ENCODE measurements around the gene NDUFAF5. TPM values are rescaled to one million over a fixed set of nuclear protein-coding genes. Genes with fewer than 3 reads are reported as not detected.

The NDUFAF5 gene
- polyA plus RNA-seq, 1 donor = 20.9 TPM

DNA sequence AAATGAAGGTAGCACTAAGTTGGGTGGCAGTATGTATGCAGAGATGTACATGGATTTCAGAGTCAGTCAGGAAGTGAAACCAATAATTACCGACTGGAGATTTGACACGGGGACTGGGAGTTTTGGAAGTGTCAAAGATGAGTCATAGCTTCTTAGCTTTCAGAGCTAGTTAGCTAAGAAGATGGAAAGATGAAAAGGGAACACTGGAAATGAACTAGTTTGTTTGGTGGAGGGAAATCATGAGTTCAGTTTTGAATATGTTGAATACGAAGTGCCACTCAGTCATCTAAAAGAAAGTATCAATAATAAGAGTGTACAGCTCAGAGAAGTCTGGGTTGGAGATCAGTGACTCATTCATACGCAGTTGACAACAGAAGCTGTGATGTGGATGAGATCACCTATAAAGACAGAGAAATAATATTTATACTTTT lies 7.6 kb upstream of the NDUFAF5 start:
- DNase-seq (ENCODE audit: low read depth) = no peak

DNA sequence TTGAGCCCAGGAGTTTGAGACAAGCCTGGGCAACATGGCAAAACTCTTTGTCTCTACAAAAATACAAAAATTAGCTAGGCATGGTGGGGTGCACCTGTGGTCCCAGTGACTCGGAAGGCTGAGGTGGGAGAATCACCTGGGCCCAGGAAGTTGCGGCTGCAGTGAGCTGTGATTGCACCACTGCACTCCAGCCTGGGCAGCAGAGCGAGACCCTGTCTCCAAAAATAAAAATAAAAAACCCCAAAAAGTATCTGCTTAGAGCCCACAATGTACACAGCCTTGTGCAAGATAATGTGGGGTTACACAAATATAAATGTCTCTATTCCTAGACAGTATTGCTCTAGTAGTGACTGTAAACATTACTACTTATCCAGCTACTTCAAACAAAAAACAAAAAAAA lies 6.0 kb upstream of the NDUFAF5 start:
- no peak for DNase-seq (ENCODE audit: low read depth)

DNA sequence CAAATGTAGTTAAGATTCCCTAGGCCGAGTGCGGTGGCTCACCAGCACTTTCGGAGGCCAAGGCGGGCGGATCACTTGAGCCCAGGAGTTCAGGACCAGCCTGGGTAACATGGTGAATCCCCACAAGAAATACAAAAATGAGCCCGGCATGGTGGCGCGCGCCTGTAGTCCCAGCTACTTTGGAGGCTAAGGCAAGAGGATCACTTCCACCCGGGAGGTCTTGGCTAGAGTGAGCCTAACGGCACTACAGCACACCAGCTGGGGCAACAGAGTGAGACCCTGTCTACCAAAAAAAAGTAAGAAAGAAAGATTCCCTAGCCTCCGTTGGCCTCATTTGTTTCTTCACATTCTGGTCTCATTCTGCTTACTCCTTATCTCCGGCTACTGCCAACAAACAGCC lies 1.3 kb upstream of the NDUFAF5 start:
- no peak for DNase-seq (ENCODE audit: low read depth)

DNA sequence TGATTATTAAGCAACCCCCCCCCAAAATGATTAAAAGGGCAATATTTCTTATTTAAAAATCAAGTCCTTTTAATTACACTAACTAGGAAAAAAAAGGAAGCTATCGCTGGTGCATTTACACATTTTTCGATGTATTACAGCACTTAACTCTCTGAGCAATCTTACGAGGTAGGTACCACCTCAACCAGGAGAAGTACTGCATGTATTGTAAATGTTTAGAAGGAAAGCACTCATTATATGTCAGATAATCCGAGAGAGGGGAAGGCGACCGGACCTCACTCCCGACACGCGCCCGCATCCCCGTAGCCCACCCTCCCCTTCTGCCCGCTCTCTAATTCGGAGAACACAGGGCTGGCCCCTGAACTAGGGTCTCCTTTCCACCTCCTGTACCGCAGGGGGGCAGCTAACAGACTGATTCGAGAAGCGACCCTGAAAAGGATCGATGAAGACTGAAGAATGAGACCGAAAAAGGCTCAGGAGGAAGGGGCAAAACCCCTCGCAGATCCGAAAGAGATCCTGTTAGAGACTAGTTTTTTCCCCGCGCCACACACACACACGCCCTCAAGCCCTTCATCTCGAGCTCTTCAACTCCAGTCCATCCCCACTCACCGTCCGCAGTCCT lies 446 bp upstream of the NDUFAF5 start:
- DNase-seq (ENCODE audit: low read depth) = no peak

DNA sequence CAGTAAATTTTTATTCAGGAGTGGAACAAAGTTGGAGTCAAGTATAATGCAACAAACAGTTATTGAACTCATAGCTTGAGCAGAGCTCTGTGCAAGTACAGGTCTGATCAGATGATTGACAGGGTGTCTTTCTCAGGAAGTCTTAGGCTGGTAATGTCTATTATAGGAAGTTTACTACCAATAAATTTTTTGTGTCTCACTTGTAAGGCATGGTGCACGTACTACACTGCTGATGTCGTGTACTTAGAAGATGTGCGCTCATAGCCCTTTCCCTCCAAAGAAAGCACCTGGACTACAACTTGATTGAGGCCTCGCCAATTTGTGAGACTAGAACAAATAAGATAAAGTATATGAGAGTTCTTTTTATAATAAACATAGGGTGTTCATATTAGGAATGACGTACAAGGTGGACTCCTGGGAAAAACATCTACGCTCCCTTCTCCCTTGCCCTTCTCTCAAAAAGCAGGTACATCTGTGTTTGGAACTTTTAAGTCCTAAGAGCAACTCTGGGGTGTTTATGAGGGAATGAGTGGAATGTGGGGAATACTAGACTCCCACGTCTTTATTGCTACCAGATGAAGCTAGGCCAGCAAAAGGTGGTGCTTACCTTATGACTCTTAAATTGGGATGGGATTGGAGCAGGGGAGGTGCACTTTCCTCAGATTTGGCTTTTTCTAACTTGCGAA lies 1.5 kb downstream of the NDUFAF5 start:
- no peak for DNase-seq (ENCODE audit: low read depth)

DNA sequence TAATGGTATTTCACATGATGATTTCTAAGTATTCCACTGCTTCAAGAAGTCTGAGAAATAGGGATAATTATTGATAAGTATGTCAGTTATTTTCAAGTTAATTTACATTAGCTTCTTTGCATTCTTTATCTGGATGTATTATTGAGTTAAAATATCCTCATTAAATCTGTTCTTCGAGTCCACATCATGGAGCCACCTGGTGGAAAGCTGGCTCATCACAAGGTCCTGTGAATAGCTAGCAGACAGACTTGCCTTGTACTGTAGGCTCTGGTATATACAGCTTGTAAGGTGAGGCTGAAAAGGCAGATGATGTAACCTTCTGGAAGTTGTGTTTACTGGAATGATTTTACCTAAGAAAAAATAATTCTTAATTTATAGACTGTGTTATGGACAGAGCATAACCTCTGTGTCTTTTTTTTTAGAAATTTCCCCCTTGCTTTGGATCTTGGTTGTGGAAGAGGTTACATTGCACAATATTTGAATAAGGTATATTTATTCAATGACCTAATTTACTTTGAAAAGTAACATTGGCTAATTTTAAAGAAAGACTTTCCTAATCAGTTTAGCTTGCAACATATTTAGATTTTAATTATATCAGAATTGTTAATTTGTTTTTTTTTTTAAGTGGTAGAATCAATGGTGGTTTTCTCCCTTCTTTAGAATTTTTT lies 3.5 kb downstream of the NDUFAF5 start:
- DNase-seq (ENCODE audit: low read depth) = no peak

DNA sequence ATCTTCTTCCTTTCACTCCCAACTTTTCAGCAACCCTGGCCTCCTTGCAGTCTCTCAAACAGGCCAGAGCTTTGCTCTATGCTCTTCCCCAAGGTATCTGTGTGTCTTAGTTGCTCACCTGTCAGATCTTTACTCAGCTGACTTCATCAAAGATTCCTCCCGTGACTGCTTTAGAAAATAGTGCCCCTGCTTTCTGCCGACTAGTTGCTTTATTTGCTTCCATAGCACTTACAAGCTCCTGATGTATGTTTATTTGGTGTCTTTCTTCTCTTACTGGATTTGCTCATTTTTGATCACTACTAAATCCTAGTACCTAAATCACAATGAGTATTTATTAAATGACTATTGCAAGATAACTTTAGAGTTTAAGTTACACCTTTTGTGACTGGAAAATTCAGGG lies 5.9 kb downstream of the NDUFAF5 start:
- no peak for DNase-seq (ENCODE audit: low read depth)

DNA sequence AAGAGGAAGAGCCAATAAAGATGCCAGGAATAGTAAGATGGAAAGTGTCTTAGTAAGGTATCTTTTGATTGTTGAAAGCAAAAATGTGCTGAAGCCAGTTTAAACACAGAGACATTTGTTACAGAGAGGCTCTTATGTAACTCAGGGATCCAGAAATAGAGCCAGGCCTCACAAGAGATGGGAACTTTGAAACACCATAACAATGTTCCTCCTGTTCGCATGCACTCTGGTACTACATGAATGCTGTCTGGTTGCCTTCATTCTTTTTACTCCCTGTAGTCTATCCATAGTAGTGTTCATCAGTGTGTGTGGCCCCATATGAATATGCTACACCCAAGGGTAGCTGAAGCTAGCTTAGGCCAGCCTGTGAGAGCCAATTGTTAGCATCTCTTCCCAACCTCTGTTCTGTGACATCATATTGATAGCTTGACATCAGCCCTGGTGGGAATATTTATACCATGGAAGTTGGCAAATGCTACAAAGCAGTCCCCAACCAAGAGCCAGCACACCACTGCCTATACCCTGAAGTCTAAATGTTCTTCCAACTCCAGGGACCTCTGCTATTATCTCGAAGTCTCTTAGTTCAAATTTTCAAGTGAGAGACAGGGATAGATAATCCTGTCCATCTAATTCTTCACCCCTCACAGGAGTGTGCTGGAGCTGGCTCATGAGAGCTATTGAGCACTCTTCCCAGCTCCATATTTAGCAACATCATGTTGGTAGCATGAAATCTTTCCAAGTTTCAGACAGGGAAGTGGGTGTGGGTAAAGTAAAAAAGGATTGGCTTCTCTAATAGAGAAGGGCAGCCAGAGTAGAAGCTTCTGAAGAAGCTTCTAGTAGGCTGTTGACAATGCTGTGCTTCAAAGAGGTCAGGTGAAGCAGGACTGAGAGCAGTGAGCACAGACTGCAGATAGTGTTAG lies 7.0 kb downstream of the NDUFAF5 start:
- no peak for DNase-seq (ENCODE audit: low read depth)

DNA sequence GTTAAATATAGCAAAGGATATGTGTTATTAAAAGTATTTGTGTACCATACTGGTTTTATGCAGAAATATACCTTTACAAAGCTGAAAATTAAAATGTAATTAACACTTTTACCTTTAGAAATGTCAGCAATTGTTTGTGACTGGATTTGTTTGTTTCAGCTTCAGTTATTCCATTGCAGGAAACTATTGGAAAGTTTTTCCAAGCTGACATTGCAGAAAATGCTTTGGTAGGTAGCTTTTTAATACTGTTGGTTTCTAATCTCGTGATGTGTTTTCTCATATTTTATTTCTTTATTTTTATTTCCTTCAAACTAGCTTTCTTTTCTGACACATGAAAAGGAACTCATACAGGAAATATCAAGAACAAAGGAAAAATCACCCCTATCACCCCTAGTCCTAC lies 8.2 kb downstream of the NDUFAF5 start:
- DNase-seq (ENCODE audit: low read depth) = no peak

DNA sequence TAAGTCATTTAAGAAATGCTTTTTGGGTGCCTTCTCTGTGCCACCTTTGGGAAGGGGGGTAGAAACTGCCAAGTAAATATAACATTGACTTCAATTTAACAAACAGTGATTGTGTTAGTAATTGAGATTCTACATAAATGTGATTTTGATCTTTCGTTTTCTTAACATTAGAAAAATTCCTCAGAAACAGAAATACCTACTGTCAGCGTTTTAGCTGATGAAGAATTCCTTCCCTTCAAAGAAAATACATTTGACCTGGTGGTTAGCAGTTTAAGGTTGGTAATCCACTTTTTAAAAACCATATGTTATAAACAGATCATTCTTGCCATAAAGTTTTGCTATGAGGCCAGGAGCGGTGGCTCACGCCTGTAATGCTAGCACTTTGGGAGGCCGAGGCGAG lies 9.8 kb downstream of the NDUFAF5 start:
- DNase-seq (ENCODE audit: low read depth) = no peak

DNA sequence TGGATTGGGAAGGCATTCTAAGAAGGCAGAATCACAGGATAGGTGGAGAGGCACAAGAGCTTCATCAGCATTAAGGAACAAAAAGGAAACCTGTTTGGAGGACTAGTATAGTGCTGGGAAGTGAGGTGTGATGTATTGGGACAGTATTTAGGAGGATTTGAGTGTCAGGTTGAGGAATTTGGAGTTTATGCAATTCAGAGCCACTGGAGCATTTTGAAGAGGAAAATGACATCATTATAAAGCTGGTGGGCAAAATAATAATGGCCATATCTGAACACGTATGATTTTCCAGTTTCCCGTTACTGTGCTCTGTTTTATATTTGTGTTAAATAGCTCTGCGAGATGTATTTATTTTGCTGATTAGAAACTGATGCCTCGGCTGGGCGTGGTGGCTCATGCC lies 14.2 kb downstream of the NDUFAF5 start:
- DNase-seq (ENCODE audit: low read depth) = no peak

DNA sequence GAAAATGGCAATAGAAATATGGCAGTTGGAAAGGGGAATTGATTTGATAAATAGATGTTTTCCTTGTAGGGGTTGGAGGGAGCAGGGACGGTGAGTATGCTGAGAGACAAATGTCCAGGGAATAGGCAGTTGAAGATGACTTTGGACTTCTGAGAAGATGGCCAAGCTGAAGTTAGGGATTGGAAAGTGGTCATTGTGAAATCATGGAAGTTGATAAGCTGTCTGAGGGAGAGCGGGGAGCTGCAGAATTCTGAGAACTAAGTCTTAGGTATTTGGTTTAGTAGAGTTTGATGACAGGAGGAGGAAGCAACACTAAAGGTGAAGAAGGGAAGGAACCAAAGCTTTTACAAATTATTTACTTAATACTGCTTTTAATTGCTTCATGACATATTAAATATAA lies 15.1 kb downstream of the NDUFAF5 start:
- no peak for DNase-seq (ENCODE audit: low read depth)

DNA sequence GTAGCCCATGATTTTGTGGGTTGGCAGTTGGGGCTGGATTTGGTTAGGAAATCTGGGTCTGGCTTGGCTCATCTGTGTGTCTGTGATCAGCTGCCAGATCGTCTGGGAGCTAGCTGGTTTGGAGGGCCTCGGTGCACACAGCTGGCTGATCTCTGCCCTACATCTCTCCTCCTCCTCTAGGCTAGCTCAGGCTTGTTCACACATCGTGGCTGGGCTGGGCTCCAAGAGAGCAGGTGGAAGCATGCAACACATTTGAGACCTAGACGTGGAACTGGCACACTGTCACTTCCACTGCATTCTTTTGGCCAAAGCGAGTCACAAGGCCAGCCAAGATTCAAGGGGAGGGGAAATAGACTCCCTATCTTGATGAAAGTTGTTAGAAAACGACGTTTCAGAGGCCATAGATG lies 15.9 kb downstream of the NDUFAF5 start:
- DNase-seq (ENCODE audit: low read depth) = peak; percentile 43

DNA sequence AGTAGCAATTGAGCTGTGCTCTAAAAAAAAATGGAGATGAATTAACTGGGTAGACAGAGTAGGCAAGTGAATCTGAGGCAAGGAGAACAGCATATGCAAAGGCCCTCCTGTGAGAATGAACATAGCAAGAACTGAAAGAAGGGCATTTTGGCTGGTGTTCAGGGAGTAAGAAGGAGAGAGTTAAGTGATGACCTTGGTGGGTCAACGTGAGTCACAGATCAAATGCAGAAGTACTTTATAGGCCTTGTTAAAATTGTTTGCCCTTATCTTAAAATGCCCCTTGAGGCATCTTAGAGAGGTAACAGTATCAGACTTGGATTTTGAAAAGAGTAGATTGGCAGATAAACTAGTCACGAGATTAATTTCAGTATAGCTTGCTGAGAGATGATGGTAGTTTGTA lies 24.5 kb downstream of the NDUFAF5 start:
- no peak for DNase-seq (ENCODE audit: low read depth)

DNA sequence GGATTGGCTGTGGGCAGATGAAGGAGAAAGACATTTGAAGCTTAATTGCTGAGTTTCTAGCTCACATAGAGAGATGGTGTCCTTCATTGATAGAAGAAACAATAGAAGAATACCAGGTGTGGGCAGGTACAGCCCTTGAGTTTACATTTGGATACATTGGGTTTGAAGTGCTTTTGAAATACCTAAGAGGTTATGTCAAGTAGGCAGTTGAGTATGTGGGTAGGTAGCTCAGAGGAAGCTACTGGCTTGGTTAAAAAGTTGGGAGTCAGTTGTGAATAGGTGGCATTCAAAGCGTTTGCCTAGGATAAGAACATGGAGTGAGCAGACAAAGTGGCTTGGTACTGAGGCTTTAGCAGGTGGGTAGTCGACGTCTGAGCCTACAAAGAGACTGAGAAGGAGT lies 25.0 kb downstream of the NDUFAF5 start:
- no peak for DNase-seq (ENCODE audit: low read depth)

DNA sequence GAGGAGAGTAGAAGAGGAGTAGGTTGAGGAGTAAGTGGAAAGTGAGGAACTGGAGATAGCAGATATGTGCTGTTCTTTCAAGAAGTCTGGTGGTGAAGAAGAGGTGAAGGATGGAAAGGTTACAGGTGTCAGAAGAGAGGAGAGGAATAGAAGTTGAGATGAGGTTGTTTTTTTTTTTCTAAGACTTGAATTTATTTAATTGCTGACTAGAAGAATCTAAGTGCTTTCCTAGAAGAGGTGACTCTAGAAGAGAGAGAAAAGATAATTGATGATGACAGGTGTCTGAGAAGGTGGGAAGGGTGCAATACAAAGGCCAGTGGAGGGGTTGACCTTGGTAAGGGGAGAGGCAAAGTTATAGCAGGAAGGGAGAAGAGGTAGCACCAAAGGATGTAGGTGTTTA lies 25.6 kb downstream of the NDUFAF5 start:
- no peak for DNase-seq (ENCODE audit: low read depth)

DNA sequence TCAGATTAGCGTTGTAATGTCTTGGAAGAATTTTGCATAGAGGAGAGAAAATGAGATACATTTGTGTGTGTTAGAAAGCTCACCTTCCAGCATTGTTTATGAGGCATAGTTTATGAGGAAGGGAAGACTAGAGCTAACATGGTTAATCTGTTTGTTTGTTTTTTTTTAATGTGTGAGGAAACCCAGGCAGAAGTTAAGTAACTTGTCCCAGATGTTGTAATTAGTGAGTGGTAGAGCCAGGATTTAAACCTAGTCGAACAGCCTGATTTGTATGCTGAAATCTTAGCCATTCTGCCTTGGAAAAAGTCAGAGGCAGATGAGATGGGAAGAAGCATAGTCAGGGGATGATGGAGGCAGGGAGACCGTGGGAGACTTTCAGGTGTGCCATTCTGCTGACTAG lies 29.1 kb downstream of the NDUFAF5 start:
- no peak for DNase-seq (ENCODE audit: low read depth)

DNA sequence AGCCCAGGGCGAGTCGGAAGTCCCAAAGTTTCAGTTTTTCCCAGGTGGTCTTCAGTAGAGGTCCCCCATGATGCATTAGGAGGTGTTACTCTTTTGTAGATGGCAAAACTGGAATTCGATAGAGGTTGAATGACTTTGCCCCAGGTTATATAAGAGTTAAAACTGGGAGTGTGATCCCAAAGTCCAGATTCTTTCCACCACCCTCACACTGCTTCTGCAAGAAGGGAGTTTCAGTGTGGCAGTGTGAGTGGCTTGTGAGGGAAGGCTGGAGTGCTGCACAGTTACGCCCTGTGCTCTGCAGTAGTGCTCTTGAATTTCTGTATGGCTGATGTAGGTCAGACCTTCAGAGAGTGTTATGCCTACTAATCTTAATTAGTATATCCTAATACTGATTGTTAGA lies 29.8 kb downstream of the NDUFAF5 start:
- DNase-seq (ENCODE audit: low read depth) = no peak

DNA sequence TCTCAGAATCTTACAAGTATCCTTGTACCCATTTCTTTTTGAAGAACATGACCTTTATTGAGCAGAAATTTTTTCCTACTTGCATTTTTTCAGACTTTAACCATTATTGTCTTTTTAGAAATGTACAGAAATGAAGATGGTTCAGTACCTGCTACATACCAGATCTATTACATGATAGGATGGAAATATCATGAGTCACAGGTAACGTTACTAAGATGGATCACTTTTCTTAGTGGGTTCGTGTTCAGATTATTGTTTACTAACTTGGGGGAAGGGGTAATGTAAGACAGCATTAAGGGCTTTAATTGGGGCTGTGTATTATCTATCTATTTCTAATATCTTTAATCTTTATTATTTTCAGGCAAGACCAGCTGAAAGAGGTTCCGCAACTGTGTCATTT lies 31.9 kb downstream of the NDUFAF5 start:
- DNase-seq (ENCODE audit: low read depth) = no peak

DNA sequence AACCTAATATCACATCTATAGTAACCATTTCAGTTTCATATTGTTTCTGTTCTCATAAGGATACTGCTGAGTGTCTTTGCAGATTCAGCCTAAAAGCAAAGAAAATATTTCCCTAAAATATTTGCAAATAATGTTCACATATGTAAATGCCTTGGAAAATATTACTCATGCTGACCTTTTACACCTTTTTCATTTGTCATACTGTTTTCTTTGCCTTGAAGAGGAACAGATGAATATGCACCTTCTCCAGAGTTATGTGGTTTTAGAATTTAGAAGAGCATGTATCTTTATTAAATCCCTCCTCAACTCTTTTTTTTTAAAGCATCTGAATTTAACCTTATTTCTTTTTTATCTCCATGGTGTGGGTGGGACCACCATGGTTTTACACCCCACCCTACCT lies 32.5 kb downstream of the NDUFAF5 start:
- no peak for DNase-seq (ENCODE audit: low read depth)

DNA sequence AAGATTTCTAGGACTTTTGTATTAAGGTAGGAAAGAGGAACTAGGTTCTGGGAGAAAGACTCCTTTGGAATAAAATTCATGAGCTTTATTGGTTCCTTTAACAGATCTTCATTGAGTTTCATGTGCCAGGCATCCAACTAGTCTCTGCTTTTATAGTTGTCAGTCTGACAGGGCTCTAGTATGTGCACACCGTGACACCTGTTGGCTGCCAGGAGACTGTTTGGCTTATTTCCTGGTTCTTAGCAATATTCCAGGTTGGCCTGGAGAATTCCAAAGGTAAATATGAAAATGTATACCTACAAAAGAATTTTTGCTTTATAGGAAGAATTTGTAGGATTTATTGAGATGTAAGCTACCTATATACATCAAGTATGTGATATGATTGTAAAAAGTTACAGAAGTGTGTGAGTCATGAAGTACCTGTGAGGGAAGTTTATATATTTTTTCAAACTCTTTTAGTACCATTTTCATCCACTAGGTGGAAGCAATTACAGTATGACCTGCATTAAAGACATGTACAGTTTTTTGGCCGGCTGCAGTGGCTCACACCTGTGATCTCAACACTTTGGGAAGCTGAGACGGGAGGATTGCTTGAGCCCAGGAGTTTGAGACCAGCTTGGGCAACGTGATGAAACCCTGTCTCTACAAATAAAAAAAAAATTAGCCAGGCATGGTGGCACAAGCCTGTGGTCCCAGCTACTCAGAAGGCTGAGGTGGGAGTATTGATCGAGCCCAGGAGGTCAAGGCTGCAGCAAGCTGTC lies 35.2 kb downstream of the NDUFAF5 start:
- peak; percentile 6 for DNase-seq (ENCODE audit: low read depth)

Data from forelimb muscle (tissue), 1 donor.